SHP77 (cell line): ENCODE results near the gene COL4A1.

ENCODE experiments used
- DNase-seq, 2 experiments: peaks; one replicate each; lab custom pipeline; 2025; lab: John Stamatoyannopoulos, UW

Gene COL4A1

DNA sequence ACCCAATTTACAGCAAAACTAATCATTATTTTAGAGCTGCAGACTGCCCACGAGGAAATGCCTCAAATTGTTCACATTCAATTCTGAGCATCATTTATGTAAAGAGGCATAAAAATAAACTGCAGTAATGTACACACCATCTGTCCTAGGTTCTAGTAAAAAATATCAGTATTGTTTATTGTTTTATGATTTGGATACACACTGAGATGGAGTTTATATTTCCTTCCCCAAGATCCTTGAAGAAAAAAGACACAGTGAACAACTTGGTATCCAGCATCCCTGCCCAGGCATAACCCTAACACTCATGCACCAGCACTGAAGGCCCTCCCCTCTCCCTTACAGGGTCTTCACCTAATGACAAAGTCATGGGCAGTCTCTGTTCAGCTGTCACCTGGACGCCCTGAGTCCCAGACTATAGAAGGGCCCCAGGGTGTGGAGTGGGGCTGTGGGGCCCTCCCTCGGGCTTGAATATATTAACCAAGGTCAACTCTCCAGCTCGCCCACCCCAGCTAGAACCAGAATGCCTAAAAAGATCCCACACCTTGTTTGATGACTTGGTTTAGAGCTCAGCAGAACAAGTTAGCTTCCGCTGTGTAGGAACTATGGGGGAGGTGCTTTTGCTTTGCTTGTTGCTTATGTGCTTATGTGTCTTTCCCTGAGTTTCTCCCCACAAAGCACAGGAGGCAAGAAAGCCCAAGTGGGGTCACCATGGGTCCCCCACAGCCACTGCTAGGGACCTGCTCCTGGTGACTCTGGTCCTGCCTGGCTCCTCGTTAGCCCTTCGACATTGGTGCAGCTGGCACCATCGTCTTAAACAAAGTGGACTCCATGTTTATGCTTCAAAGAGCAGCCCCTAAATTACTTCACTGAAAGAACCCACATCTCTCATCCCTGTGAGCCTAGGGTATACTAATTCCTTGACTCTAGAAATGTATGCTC is 111.1 kb downstream of the COL4A1 start:
- DNase-seq: no peak

DNA sequence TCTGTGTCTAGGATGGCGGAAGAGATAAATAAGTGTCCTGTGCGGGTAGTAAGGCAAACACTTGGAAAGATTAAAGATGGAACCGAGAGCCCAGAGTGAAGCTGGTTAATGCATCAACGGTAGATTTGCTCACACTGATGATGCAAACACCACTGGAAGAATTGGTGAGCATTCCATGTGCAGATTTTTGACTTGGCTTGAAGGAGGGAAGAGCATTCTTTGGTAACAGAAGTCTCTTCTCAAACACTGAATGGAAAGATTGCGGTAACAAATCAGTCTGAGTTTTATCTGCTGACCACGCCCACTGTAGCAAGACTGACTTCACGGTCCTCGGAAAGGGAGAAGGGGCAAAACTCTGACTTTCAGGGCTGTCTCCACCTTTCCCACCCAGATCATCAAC is 112.5 kb downstream of the COL4A1 start:
- no peak for DNase-seq

DNA sequence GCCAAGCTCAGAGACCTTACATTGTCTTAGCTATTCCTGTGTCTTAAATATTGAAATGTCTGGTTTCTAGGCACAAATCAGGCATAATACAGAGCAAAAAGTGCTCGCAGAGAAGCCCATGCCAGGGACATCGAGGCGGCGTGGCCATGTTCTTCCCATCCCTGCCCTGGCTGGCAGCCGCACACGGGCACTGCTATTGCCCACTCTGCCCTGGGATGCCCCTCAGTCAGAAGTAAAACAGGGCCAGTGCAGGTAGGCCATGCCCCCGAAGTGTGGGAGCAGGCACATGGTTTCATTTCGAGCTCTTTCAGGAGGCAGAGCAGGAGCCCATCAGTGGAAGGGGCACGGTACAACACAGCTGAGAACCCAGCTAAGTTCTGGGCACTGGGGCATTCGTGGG is 113.5 kb downstream of the COL4A1 start:
- DNase-seq: no peak

DNA sequence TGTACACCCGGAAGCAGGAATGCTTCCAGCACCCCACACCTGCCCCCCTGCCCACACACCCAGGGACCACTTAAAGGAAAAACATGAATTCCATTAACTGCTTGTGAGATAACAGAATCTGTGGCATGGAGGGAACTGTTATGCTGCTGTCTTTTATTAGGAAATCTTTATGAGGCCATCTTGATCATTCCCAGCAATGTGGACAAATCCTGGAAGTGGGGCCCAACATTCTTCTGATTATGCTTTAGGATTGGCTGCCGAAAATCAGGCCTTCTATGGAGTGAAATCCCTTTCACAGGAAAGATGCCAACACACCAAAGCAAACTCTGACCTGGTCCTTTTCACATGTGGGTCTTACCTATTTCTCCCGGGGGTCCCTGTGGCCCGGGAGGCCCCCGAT is 114.5 kb downstream of the COL4A1 start:
- no peak for DNase-seq

DNA sequence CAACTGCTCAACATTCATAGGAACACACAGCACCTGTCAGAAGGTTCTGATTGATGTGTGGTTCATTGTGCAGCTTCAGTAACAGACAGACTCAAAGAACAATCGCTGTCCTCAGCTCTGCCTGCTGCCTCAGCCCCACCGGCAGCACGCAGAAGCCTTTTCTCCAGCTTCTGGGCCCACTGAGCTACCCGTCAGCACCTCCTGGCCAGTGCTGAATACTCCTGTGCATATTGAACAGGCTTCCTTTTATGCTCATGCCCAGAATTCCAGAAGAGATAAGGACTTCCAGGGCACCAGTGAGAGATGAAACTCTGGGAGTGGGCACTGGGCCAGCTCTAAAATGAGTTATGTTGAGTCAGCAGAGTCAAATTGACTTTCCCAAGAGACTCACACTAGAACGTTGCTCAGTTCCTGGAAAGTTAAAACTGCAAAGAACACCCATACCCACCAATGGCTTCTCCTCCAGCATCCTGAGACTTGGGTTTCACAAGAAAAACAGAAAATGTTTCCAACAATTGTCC is 119.3 kb downstream of the COL4A1 start:
- no peak for DNase-seq

DNA sequence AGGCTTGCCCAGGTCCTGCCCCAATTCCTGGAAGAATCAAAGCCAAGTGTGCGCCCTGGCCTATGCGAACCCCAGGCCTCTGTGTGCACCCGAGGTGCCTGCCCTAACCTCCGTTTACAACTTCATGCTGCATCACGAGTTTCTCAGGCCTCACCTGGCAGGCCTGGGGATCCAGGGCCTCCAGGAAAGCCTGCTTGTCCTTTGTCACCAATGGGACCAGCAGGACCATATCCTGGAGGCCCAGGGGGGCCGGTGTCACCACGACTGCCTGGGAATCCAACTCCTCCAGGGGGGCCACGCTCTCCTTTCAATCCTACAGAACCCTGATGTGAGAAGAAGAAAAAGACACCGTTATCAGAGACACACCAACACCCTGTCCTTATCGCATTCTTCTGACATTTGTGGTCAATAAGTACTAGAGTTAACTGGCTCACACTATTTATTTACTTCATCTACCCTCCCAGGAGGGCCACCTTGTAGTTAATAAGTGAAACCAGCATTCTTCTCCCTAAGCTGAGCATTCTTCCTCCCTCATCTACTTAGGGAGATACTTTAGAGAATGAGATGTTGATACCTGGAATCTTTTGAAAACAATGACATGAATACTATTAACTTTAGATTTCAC is 120.6 kb downstream of the COL4A1 start:
- no peak for DNase-seq

DNA sequence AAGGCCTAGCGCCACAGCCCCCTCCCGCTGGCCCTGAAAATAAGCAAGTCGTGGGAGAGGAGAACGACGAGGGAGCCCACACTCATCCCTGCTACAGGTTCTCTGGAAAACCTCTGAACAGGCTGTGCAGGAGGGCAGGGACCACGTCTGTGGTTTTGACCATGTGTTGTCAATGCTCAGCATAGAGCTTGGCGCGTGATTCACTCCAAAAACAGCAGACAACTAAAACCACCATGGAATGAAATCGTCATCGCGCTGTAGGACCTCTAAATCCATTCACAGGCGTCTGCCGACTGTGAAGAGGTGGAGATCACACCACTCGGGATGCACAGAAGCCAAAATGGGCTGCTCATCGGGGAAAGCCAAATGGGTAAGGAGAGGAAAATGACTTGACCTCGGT is 121.3 kb downstream of the COL4A1 start:
- DNase-seq: no peak

DNA sequence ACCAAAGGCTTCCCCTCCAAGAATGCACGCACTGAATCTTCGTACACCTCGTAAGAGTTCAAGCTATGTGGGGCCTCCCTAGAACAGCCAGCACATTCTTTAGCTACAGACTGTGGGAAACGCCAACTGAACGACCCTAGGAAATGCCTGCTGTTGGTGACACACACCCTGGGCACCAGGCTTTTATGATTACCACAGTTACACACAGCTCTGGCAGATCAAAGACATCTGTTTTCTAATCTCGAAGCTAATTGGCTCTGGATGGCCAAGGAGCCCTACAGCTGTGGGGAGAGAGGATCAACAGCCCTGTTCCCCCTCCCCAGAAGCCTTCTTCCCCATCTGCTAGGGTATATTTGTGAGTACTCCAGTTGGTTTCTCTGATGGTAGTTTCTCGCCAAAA is 123.0 kb downstream of the COL4A1 start:
- no peak for DNase-seq

DNA sequence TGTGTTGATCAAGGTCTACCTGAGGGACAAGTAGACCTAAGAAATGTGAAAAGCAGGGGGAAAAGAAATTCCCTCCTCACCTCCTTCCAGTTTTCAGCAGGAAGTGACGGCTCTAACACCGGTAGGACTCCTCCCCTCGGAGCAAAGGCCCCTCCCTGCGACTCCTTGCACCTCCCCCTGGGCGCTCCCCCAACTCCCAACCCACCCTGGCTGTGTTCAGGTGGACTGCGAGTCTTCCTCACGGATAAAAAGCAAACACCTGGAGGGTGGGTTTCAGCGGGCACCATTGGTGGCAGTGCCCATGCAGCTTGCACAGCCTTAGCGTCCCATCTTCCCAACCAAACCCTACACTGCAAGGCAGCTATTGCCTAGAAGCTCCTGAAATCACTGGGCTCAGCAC is 124.5 kb downstream of the COL4A1 start:
- DNase-seq: no peak

DNA sequence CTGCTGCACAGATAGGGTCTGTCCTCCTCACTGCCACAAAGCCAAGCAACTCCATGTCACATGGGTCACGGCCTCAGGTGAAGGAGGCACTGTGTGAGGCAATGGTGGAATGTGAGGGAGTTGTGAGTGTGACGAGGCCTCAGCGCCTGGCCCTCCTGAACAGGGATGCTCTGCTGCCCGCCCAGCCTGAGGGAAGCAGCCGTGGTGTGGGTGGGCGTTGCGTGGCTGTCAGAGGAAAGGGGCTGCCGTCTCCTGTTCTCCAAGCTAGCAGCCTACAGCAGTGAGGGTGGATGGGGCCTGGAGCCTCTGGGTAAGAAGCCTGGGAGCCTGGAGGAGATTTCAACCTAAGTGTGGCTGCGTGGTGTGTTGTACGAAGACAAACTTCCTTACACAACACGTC is 125.0 kb downstream of the COL4A1 start:
- no peak for DNase-seq

DNA sequence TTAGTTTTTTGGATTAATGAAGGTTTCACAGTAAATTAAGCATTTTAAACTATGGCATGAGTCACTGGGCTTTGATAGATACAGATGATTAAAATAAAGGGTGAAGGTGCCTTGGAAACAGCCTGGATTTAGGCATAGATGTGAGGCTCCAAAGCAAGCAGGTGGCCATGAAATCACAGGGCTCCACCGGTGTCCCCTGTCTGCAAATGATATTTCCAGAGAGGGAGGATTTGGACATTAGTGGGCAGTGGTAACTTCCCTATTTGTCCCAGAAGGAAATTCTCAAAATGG is 127.2 kb downstream of the COL4A1 start:
- DNase-seq: no peak

DNA sequence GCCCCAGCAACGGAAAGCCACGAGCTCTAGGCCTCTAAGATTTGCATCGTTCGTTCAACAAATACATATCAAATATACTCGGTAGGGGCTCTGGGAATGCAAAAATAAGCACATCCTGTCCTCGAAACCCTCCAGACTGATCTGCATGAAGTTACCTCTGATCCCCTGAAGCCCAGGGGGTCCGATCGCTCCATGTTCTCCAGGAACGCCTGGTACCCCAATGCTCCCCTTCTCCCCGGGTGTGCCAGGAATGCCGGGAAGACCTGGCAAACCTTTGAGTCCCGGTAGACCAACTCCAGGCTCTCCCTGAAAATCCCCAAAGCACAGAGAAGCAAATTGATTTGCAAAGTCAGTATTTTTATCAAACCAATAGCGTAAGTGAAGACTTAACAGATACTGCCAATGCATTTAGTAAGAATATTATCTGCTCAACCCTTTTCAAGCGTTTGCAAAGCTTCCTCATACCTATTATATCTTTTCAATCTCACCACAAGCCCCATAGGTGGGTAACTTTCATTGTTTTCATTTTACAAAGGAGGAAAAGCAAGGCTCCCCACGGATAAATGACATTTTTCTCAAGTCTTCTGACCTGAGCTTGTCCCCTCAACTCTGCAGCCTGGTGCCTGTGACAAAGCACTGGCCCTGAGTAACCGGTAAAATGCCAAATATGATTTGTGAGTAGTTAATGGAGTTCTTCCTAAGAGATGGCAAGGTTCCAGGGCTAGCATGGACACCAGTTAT is 127.7 kb downstream of the COL4A1 start:
- DNase-seq: no peak

DNA sequence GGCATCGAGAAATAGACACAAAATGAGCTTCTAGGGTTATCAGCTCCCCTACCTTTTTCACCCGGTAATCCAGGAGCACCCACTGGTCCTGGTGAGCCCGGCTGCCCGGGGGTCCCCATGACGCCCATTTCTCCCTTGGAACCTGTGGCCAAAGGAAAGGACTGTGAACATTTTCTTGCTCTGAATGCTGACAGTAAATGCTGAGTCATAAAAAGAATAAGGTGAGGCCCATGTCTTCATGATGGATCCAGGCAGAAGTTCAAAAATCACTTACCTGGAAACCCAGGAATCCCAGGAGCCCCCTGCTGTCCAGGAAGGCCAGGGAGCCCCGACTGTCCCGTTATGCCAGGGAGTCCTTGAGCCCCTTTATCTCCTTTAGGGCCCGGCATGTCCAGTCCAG is 129.2 kb downstream of the COL4A1 start:
- no peak for DNase-seq

DNA sequence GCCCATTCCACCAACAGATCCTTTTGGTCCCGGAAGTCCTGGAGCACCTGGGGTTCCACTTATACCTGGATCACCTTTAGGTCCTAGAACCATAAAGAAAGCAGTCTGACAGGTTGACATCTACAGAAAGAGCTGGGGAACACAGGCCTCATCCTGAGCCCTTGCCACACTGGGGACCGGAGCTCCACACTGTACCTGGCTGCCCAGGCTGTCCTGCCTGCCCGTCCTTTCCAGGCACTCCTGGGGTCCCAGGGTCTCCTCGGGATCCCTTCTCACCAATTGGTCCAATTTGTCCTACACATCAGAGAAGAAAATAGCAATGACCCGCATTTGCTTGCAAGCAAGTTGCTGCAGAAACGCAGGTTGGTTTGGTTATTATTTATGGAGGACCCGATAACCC is 130.5 kb downstream of the COL4A1 start:
- DNase-seq: no peak

DNA sequence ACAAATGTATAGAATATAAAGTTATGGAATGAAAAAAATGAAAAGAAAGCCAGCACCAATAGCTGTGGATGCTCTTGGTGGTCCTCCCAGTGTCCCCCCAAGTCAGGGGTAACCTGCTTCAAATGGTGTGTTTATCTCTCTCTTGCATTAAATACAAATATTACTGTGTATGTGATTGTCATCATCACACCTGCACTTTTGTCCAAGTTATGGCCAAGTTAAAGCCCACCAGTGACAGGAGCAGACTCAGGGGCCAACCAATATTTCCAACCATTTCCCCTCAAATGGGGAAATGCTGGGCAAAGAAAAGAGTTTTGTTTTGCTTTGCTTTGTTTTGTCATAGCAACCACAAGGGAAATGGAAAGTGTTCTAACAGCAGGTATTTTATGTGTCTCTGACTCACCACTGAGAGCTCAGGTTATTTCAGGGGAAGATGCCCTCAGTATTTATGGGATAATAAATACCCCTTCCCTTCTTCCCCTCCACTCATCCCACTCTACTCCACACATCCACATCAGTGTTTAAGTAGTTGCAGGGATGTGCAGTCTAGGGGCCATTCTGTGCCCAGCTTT is 133.6 kb downstream of the COL4A1 start:
- DNase-seq: no peak

DNA sequence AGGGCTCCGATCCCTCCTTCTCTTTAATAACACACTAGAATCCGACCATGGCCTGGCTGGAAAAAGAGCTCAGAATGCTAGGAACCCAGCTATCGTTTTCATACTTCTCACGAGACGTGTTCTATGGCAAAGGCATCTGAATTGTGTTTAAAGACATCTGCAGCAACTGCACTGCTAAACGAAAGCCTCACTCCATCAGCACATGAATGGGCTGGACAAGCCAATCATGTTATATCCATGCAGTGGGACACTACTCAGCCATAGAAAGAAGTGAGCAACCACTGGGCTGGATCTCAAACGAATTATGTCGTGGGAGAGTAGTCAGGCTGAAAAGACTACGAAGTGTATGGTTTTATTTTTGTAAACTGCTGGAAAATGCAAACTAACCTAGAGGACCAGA is 136.1 kb downstream of the COL4A1 start:
- DNase-seq: no peak

DNA sequence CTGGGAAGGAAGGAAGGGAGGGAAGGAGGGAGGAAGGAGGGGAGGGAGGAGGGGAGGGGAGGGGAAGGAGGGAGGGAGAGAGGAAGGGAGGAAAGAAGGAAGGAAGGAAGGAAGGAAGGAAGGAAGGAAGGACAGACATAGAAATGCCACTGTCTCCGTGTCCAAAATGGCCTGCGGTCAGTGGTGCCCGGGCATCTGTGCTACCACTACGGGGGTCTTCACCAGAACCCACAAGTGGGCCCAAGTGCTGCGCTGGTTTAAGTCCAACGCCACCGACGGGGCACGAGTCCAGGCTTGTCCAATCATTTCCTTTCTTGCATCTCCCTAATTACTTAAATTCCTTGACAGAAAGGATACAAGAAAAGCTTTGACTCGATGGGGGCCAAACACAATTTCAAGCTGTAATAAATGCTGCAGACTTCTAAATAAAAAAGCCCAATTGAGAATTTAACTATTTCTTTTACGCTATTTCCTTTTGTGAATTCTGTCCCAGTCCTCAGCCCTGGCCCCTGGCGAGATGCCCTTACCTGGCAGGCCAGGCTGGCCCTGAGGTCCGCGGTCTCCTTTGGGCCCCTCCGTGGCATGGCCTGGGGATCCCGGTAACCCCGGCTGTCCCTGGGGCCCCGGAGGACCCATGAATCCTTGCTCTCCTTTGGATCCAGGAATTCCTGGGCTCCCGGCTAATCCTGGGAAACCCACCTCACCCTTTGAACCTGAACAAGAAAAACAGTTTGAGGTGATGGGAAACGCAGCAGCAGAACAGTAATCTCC is 136.8 kb downstream of the COL4A1 start:
- DNase-seq: no peak

DNA sequence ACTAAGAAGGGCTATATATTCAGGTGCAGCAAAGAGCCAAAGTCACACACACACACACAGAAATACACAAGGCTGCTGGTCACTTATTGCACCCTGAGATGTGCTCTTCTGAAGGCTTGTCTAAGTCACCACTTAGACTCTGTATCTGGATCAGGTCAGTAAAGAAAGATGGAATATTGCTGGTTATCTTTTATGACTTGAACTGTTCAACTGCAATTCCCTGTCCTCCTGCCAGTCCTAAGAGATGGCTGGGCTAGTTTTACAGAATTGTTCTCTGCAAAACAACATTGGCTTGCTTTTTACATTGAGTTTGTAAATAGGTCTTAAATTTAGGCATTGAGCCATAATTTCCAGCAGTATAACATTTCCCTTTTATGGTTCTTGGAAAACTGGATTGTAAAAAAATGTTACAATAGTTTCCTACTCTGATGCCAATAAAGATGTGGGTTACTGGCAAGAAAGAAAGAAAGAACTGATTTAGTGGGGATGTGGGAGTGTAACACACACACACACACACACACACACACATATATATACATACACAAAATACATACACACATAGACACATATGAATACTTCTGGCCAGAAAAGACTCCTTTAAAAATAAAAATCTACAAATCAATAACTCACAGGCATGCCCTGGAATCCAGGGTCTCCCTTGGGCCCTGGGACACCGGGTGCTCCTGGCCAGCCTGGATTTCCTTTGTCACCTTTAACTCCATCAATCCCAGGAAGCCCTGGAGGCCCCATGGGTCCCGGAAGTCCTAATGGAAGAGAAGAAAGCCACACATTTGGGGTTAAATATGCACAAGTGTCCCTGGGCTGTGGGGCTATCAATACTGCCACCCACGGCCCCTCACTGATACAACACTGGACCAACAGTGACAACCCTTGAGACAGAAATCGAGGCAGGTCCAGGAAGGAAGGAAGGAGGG is 137.7 kb downstream of the COL4A1 start:
- DNase-seq: no peak

DNA sequence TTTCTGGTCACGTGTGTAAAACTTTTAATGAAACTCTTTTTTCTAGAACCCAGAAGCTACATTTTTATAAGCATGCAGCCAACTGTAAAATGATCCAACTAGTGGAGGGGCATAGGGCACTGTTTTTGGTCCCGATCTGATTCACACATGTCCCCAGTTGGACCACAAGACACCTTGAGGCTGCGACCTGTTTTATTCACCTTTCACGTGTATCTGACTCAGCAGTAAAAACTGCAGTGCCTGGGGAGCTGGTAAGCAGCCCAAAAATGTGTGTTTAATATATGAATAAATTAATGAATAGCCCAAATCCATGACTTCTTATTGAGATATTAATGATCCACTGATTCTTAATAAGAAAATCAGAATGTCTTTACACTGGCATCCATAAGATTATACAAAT is 140.4 kb downstream of the COL4A1 start:
- DNase-seq: no peak

DNA sequence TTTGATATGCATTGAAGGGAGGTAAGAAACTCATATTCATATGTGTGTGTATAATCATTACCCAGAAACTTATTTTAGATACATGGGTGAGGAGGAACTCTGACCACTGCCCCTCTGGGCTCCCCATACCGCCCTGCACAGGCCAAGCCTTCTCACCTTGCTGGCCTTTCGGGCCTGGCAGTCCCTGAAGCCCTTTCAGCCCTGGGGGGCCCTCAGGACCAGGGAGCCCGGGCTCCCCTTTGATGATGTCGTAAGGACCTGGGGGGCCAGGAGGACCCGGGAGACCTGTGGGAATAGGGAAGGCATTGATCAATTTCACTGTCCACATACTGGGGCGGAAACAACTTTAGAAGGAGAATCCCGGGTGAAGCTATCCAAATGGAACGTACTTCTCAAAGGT is 142.3 kb downstream of the COL4A1 start:
- no peak for DNase-seq
